GM21515 (cell line): ENCODE data around the gene FBXL4.
A peak's percentile ranks its signal among the peaks of the same experiment; 100 is the strongest.

Source experiments
- ATAC-seq: cut with Tn5 transposase; IDR thresholded peaks from one replicate; pipeline ENCODE4 v1.9.1; 2021; ENCODE audit not compliant: unreplicated experiment

The FBXL4 gene

DNA sequence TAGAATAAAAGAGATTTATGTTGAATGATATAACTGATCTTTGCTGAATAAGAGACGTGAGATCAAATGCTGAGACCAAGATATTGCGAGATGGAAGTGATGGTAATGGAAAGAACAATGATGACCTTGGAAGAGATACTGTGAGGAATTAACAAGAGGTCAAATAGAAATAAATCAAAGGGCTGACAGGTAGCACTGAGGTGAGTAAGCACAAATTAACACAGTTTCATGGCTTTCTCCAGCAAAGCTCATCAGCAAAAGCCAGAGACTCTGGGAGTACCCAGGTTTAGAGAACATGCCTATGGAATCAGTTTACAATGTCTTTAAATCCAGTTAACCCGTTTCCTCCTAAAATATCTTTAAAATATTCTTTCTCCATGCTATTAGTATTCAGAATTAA, 60.1 kb downstream of the FBXL4 start:
- no peak for ATAC-seq

DNA sequence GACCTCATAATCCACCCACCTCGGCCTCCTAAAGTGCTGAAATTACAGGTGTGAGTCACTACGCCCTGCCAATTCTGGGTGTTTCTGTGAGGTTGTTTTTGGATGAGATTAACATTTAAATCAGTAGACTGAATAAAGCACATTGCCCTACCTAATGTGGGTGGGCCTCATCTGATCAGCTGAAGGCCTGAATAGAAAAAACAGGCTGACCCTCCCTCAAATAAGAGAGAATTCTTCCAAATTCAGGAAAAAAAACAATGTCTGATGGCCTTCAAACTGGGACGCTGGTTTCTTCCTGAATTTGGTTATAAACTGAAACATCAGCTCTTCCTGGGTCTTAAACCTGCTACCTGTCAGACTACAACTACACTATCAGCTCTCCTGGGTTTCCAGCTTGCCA, 62.4 kb downstream of the FBXL4 start:
- no peak for ATAC-seq

DNA sequence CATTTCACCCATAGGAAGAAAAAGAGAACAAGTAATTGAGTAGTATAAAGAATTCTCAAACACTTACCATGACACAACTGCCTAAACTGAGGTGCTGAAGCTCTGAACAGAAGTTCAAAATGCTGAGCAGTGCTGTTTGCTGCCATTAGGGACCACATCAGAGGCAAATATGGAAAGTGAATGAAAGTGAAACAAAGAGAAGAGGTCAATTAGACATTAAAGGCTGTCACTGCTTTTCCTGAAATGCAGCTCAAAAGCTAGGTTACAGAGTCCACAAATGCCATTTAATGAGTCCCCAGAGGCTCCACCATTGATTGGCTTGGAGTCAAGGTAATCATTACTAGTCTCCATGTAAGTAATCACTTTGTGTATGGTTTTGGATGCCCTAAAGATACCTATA, 67.3 kb downstream of the FBXL4 start:
- ATAC-seq, result peak; percentile 77

DNA sequence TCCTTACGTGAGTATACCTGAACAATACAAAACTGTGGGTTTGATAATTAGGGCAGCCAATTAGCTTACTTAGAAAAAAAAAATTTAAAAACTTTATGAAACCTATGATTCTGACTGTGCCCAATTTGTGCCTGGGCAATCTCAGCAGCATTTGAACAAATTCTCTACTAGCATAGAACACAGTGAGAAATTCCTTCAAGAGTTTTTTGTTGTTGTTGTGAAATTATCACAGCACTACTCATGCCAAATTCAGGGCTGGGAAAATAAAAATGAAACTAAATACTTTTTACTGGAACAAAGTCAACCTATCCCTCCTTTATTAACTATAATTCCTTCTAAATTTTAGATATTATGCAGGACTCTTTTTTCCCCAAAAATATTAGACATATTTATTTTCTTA, 70.5 kb downstream of the FBXL4 start:
- no peak for ATAC-seq

DNA sequence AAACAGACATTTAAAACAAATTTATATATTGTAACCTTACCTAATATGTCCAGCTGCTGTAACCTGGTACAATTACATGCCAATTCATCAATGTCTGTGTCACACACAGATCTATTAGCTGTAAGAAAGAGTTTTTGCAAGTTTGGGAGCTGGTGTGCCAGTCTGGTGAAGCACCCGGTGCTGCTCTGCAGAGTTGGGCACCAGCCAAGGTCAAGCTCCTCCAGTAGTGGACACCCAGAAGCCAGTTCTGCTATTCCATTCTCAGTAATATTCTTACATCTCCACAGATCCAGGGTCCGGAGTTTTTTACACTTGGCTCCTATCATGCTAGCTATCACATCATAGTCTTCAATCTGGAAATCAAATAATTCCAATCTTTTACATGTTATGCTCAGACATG, 72.4 kb downstream of the FBXL4 start:
- ATAC-seq, result no peak

DNA sequence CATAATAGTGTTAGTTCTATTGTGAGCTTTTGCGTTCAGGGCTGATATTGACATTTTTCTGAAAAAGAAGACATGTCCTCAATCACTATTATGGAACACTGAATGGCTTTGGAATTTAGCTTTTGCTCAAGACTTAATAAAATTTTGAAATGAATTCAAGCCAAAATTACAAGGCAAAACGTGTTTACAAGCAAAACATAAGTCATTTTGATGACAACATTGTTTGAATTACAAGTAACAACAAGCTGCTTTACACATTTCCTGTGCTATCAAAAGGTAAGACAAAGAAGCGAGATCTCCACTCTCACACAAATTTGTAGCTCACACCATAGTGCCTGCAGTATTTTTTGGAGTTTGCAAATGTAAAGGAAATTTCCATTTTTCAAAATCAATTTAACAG, 75.9 kb downstream of the FBXL4 start:
- ATAC-seq, result no peak

DNA sequence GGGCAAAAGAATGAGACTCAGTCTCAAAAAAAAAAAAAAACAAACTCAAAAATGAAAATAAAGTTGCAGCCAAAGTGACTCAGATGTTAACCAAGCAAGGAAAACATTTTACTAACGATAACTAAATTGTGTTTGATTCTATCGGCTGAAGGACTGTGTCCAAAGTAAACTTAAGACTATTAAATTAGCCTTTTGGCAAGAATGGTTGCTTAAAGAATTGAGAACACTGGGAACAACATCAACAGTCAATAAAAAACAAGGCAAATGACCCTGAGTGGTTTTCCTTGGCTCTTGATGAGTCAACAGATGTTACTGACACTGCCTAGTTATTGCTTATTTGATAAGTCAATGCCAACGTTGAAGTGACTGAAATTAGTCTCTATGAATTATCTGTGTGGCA, 76.7 kb downstream of the FBXL4 start:
- no peak for ATAC-seq

DNA sequence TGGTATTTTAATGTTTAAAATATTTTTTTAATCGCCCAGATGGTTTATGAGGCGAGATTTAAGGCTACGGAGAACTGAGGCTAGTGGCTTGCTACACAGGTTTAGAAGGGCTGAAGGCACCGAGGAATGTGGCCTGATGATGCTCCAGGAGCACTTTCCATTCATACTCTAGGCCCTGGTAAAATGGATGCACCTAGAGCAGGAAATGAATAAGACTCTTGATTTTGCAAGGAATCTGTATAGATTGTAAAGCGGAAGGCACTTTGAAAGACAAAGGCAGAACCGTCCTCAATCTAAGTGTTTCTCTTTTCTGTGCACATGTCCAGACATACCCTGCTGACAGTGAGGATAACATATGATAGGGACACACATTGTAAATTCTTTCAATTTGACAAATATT, 83.2 kb downstream of the FBXL4 start:
- ATAC-seq, result no peak

DNA sequence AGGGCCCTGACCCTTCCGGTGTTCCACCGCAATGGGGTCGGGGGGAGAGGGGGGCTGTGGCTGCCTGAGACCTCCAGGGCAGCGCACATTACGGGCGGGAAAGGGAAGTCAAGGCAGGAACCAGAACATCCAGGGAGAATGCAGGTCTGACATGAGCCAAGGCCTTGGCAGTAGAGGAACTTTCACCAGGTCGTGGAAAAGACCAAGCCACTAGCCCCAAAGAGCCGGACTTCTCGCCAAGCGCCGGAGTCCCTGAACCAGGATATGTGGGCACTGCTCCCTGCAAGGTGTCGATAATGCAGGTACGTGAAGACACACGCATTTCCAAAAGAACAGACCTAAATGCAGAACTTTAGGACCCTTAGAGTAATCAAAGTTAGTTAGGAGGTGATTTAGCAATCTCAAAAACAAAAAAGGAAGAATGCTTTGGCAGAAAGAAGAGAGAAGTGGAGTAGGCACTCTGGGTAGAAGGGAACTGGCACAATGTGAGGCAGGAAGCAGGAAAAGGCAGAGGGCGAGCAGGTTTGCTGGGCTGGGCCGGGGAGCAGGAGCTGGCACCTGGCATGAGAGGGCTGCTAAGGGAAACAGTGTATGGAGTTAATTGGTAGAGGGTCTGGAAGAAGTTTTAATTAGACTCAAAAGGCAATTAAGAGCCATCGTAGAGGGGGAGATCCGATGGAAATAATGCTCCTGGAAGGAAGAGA, 99.1 kb downstream of the FBXL4 start:
- no peak for ATAC-seq

DNA sequence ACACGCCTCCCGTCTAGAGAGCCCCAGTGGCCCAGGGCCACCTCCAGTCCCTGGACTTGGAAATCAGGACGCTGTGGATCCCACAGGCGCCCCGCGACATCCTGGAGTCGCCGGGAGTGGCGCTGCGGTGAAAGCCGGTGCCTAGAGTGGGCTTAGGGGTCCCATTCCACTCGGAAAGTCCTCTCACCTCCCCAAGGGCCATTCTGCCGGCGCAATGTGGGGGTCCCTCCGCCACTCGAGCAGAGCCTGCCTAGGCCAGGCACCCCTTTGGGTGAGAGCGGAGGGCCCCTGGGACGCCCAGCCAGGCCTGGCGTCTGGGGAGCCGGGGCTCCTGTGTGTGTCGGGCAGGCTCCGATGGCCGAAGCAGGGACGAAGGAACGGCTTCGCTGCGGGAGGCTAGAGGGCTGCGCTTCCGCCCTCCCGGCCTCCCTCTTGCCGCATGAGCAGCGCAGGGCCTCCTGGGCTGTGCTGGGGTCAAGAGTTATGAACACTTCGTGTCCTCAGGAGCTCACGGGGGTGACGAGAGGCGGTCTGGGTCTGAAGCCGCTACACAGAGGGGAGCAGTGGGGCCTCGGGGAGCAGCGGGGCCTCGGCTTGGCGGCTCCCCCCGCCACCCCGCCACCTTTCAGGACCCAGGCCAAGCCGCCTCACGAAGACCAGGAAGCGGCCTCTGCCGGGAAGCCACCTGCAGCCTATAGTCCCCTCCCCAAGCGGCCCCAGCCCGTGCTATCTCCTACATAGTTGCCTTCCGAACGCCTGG, 99.8 kb downstream of the FBXL4 start:
- no peak for ATAC-seq

DNA sequence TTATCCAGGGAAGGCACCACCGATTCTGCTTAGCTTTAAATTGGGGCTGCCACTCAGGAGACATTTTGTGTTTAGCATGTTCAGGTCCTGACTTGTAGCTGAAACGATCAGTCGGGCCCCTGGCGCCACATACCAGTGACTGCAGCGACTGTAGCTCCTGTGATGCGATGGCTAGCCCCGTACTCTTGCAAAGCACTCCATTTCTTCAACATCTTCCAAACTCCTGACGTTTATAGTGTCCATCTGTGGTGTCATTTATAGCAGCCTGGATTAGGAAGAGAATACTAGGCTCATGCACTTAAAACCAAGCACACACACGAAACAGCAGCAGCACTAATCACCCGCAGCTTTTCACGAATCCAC, 100.3 kb downstream of the FBXL4 start:
- no peak for ATAC-seq

DNA sequence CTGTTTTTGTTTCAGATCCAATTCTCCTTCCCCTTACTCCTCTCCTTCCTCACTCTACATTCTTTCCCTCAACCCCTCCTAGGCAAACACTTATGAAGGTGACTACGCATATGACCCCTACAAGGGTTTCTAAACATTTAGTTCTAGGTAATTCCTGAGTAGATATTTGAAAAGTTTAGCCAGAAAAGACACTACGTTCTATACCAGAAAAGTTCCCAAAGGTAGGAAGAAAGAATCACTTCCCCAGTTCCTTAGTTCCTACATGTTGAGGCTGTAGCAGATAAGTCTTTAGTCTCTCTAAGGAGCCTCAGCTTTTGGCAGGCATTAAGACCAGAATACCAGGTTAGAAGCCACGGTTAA, 101.7 kb downstream of the FBXL4 start:
- ATAC-seq, result no peak

DNA sequence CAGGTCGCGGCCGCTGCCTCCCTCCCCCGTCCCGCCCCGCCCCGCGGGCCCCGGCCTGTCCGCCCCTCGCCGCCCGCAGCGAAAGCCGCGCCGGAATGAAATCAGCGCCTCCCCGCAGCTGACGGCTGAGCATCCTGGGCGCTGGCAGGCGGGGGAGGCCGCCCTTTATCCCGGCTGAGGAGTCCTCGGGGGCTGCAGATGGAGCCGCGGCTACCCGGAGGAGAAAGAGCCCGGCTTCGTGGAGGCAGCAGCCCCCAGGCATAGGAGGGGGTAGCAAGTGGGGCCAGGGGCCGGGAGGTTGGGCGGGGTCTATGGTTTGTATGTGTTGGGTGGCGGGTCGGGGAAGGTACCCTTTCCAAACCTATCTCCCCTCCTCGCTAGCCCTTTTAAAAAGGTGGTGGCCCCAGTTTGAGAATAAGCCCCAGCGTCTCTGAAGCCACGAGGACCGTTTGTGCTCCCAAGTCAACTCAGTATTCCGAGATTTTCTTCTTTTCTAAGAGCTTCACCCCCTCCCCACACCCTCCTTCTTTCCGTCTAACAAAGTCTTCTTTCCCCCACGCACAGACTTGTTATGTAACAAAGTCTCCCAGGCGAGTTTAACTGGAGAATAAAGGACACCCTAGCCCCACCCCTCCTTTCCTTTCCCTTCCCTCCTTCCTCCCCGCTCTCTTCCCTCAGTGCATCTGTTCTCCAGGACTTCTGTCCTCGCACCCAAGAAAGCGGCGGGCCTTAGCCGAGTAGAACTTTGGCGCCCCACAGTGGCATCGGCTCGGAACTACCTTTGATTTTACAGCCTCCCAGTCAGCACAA, 102.3 kb downstream of the FBXL4 start:
- peak; percentile 72 for ATAC-seq

DNA sequence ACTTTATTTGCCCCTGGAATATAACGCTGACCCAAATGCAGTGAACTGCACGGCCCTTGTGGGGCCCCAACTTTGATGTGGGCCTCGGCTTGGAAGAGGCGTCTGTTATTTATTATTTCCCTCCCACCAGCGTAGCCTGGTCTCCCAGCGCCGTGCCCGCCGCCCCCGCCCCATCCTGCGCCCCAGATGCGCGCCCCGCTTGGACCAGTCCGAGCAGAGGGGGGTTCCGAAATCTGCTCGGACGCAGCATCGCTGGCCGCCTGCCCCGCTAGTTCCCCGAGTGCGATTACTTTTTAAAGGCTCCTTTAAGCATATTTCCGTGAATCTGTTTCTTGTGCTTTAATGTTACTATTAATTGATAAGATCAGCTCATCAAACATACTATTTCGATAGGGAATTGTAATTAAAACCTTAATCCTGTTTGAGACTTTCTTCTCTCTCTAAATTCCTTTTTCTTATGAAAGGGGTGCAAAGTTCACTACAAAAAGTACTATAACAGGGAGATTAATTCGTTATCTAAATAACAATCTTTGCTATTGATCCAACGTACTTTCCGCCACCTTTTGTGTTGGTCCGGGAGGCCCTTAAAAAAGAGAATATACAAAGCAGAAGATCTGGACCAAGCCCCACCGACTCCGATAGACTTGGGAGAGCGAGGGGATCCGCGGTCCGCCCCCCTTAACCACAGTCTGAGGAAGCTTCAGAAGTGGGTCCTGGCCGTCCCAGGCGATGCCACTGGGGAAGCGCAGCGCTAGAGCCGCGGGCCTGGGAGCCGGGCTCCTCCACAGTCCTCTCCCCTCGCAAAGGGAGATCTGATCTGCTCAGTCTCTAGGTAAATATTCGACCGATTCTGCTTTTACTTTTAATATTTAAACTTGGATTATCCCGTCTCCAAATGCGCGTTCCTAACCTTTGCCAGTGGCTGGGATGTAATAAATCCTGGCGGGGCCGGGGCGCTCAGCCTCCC, 103.2 kb downstream of the FBXL4 start:
- no peak for ATAC-seq

DNA sequence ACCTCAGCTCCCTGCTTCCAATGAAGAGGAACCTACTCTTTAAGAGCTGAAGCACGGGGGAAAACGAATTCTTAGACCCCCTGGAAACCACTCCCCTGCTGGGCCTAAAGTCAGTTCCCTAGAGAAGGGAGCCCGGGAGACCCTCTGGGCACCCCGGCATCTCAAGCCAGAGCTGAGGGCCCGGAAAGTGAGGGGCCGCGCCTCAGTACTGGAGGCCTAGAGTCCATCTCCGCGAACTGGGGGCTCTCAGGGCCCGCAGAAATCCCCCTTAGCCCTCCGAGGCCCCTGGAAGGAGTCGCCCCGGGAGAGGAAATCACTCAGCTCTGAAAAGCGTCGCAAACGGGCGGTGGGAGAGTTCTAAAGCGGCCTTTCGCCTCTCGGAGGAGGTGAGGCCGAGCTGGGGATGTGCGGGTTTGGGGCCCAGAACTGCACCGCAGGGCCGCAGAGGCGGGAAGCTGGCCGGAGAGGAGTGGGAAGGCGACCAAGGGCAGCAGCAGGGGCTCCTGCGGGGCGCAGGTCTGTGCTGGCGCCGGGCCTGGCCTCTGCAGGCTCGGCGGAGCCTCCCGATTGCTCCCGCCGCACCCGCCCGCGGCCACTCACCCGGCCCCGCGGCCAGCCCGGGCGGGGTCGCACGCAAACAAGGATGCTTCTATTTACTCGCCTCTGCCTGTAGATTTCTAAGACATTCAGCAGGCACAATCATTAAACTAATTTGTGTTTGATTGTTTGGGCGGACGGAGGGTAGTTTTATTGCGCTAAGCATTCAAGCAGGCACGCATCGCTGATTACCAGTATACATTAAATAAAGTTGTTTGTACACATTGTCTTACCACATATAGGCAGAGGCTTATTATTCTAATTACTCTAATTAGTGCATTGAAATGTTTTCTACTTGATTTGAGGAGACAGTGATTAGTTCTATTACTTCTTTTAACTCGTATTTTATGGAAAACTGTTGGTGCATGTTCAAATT, 104.2 kb downstream of the FBXL4 start:
- ATAC-seq, result no peak

DNA sequence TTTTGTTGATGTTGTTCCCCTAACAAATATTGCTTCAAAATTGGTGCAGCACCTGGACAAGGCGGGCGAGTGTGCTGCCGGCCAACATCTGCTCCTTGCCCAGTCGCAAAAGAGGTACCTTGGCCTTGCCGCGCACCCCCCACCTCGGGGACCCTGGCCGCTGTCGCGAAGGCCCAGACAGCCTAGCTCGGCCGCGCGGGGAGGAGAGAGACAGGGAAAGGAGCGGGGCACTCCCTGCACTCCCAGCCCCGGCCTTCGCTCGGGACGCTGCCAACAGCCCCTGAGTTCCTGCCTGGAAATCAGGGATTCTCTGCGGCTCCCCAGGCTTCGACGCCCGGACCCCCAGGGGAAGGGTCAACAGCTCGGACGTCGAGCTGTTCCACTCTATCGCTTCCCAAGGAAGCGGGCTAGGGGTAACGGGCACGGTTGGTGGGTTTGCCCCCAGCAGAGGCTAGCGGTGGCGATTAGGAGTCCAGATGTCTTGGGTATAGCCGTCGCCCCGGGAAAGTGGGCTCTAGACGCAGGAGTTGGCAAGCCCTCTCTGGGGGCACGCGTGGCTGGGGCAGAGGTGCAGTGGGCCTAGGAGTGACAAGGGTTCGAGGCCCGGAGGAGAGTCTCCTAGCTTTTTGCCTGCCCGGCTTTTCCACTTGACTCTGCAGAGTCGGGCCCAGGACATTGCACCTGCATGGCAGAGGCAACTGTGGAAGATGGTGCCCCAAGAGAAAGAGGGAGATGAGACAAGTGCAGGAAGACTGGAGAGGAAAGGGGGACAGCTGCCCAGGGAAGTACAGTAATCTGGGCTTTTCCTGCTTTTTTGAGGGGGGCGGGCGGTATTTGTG, 105.2 kb downstream of the FBXL4 start:
- ATAC-seq, result no peak

DNA sequence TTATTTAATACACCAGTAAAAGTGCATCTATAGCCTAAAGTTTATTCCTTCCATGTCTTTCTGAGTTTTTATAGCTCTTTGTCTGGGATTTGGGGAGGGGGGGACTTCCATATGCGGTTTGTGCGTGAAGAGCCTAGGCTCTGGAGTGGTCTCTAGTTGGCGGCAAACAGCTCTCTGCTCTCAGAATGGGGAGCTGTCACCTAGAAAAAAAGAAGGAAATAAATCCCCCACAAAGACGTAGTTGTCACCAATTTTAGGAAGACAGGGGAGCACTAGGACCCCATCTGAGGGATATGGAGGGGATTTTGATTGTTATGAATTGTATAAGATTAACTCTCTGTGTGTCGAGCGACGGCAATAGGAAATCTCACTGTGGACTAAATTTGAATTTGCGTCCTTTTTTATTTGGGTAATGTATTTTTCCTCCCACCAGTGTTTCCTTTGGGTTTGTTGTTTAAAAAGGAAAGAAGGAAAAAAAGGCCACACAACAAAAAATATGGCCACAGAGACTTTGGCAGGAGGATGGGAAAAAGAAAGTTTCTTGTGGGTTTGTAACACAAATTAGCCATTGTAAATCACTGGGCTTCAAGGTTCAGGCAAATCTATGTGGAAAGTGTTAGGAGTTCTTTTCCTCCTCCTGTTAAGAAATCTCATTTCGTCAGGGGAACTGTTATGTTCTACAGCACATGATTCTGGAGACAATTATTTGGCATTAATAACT, 106.0 kb downstream of the FBXL4 start:
- no peak for ATAC-seq

DNA sequence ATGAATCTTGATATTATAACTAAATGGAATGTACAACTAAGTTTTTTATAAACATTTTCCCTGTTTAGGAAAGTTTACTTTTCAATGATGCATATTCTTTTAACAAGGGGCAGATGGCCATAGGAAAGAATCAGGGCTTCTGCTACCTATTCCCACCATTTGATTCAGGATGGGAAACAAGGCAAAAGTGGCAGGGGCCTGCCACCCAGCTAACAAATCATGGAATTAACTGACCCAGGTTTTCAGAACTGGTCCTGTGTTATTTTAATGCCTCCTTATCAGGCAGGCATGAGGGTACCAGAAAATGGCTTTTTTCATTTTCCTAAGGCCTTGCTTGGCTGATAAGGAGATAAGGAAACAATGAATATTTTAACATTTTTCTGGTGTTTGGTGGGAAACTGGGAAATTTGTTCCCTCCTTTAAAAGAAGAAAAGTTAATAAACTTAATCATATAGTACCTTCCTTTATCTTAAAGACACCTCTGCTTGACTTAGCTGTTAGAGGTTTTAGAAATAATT, 106.7 kb downstream of the FBXL4 start:
- no peak for ATAC-seq
